NK-92 (cell line): ENCODE data around the gene OR51A7.
"Not testable (repeated sequence)": the region's sequence is repeated elsewhere in the genome, so short reads cannot be mapped to it uniquely, and the experiment has no call there.

ENCODE experiments used
- DNase-seq: peaks from one replicate; lab custom pipeline; 2025; ENCODE audit not compliant: unreplicated experiment; lab: John Stamatoyannopoulos, UW

The OR51A7 gene

DNA sequence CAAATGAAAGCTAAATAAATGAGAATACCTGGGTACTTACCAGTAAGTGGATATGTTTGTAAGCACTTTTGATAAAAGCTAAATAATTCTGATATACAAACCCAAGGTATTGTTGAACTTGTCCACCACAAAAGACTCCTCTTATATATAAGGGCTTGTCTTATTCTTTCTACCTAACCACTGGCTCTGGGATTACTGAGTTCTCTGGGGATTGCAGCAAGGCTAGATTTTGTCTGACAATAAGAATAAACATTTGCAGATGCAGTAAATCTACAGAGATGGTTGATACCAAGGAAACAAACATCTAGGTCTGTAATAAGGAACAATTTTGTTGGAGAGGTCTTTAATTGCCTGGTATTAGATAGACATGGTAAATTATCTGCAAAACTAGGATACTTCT is 43.9 kb downstream of the OR51A7 start, which contains the start of gene OR51A4:
Gene OR51A4 (minus strand): TSS at position 101 of the 400 bp plus-strand sequence. CDS start 505 bp downstream, outside the sequence.
- no peak for DNase-seq

DNA sequence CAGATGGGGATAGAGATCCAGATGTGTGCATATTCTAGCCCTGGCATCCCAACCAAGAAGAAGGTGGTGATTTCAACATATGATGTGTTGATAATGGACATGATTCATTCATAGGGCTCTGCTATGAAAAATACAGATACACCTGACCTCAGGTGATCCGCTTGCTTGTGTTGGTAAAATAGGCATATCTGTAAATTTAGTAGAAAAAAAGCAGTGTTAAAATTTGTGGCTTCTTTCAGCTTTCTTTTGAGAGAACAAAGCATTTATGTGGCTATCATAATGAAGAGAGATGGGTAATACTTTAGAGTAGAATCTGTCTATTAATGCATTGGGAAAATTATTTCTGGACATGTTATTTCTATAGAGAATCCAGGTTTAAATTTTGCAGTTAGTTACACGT is 52.0 kb downstream of the OR51A7 start, which contains the start of gene OR51A2:
Gene OR51A2 (minus strand): TSS at position 101 of the 400 bp plus-strand sequence. CDS start 0 bp downstream, at position 101.
- not testable (repeated sequence) for DNase-seq

DNA sequence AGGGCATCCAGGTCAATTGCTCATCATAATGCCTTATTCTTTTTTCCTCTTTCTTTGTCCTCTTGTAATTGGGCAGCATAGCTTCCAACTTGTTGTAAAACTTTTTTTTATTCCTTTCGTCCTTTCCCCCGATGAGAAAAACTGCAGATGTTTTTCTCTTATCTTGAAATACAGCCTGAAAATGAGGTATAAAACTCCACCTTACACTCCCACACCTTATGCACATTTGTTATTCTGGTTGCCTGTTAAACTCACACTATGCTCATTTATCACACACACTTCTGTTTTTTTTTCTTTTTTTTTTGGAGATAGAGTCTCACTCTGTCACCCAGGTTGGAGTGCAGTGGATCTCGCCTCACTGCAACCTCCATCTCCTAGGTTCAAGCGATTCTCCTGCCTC is 53.8 kb downstream of the OR51A7 start:
- no peak for DNase-seq
